MCF 10A (cell line): ENCODE measurements around the gene TH. TPM values are rescaled to one million over a fixed set of nuclear protein-coding genes. Genes with fewer than 3 reads are reported as not detected.

Experiments used
- BruUV-seq: library from RNA; stranded (reverse); fragments of 400-500 nt; replicated peaks from 2 replicates; lab custom pipeline; 2021; lab: Mats Ljungman, UMichigan
- CTCF ChIA-PET: fragments of 300-600 bp; sonication (Branson Sonifier 250); formaldehyde crosslinking; extraction: SDS; loops from one replicate; lab custom pipeline; 2021; ENCODE audit warnings: antibody characterized with exemption, inconsistent platforms; lab: Yijun Ruan, JAX
- POLR2A ChIA-PET: fragments of 300-600, 350-650 bp; sonication (Branson Sonifier 250); formaldehyde crosslinking; extraction: SDS; loops from one replicate; lab custom pipeline; 2020; ENCODE audit warnings: antibody characterized with exemption, inconsistent platforms; lab: Yijun Ruan, JAX
- DNase-seq: peaks from one replicate; pipeline ENCODE4 v3.0.0-alpha.2; 2018; ENCODE audit not compliant: unreplicated experiment
- H3K27ac Mint-ChIP-seq: one replicate; pipeline ENCODE4 v1.8.0; 2022; ENCODE audit warnings: mild to moderate bottlenecking, low read depth, mixed read lengths; ENCODE audit not compliant: unreplicated experiment
- H3K27me3 Mint-ChIP-seq: one replicate; pipeline ENCODE4 v1.8.0; 2022; ENCODE audit warnings: mixed read lengths; ENCODE audit not compliant: insufficient read depth, unreplicated experiment
- H3K36me3 Mint-ChIP-seq: one replicate; pipeline ENCODE4 v1.8.0; 2022; ENCODE audit warnings: mild to moderate bottlenecking, moderate library complexity, mixed read lengths; ENCODE audit not compliant: insufficient read depth, unreplicated experiment
- H3K4me1 Mint-ChIP-seq: one replicate; pipeline ENCODE4 v1.8.0; 2022; ENCODE audit warnings: mixed read lengths; ENCODE audit not compliant: insufficient read depth, unreplicated experiment
- H3K4me3 Mint-ChIP-seq: one replicate; pipeline ENCODE4 v1.8.0; 2022; ENCODE audit warnings: mild to moderate bottlenecking, moderate library complexity, mixed read lengths; ENCODE audit not compliant: unreplicated experiment
- H3K9me3 Mint-ChIP-seq: one replicate; pipeline ENCODE4 v1.8.0; 2022; ENCODE audit warnings: mixed read lengths; ENCODE audit not compliant: unreplicated experiment
- CTCF ChIP-seq: fragments of 200-600 bp; IDR thresholded peaks from one replicate; pipeline ENCODE4 v1.8.0; 2022; ENCODE audit warnings: antibody characterized with exemption, mild to moderate bottlenecking; ENCODE audit not compliant: unreplicated experiment
- intact Hi-C: fragments of 100-400 bp; cut with micrococcal nuclease; formaldehyde crosslinking; loops from 2 replicates; pipeline ENCODE4 v1.14.1; 2022
- total RNA-seq: library from RNA; stranded (reverse); gene quantifications from 2 replicates; pipeline ENCODE4 v1.2.3, GENCODE V29; 2022

The TH gene
- total RNA-seq, 1 experiment from 2014 or later, result 1.1 TPM

GRCh38 chr11:2193099-2193887 lies 21.7 kb upstream of the TH start:
- TF ChIP-seq CTCF, result no peak
- Mint-ChIP-seq H3K27ac (no peak overlapping the region), H3K36me3 (no peaks in the 10 kb centered on the region), H3K27me3 (peaks cover 21% of the 10 kb centered on the region), H3K4me3 (no peak overlapping the region), H3K4me1 (peaks cover 24% of the 10 kb centered on the region), H3K9me3 (no peaks in the 10 kb centered on the region)
- POLR2A ChIA-PET, result interaction anchor here (0.9 to 1.2 kb wide), 4 partner anchors 18 to 207 kb away, joined by 3 to 6 read pairs (median 4); partner anchors contain the start of gene TSSC4
- DNase-seq, result peak; percentile 54
- CTCF ChIA-PET, result interaction anchor here (0.6 to 4.4 kb wide), 17 partner anchors 8 to 671 kb away, joined by 3 to 34 read pairs (median 6); partner anchors contain the start of gene TSSC4
- no TSS peak for BruUV-seq
- intact Hi-C loops, result no loop called here

- Mint-ChIP-seq H3K36me3 (no peaks in the 10 kb centered on the region), H3K27ac (no peak overlapping the region), H3K27me3 (peaks cover 19% of the 10 kb centered on the region), H3K9me3 (no peaks in the 10 kb centered on the region), H3K4me1 (peaks cover 24% of the 10 kb centered on the region), H3K4me3 (no peak overlapping the region)
- ChIA-PET CTCF (interaction anchor here (0.5 to 4.4 kb wide), 11 partner anchors 19 to 330 kb away, joined by 3 to 34 read pairs (median 4); no protein-coding TSS in a partner anchor), POLR2A (no interaction called here)
- no TSS peak for BruUV-seq
- no peak for TF ChIP-seq CTCF
- intact Hi-C loops, result no loop called here
- no peak for DNase-seq
These were observed 20.8 kb upstream of the TH start for GRCh38 chr11:2192435-2192834.

GRCh38 chr11:2191883-2192282 lies 20.3 kb upstream of the TH start:
- H3K4me1 Mint-ChIP-seq, result peaks cover 20% of the 10 kb centered on the region
- BruUV-seq, result no TSS peak
- CTCF ChIA-PET, result interaction anchor here (0.5 to 4.4 kb wide), 7 partner anchors 27 to 329 kb away, joined by 3 to 34 read pairs (median 4); no protein-coding TSS in a partner anchor
- no peak for TF ChIP-seq CTCF
- DNase-seq, result no peak
- peaks cover 13% of the 10 kb centered on the region for H3K27me3 Mint-ChIP-seq
- POLR2A ChIA-PET, result no interaction called here
- no peaks in the 10 kb centered on the region for H3K36me3 Mint-ChIP-seq
- intact Hi-C loops, result no loop called here
- H3K27ac Mint-ChIP-seq, result no peak overlapping the region
- no peaks in the 10 kb centered on the region for H3K9me3 Mint-ChIP-seq
- H3K4me3 Mint-ChIP-seq, result no peak overlapping the region

GRCh38 chr11:2190657-2191471 lies 19.2 kb upstream of the TH start:
- no peak for DNase-seq
- Mint-ChIP-seq H3K9me3 (no peaks in the 10 kb centered on the region), H3K27ac (no peak overlapping the region), H3K4me1 (peaks cover 25% of the 10 kb centered on the region), H3K36me3 (no peaks in the 10 kb centered on the region), H3K4me3 (no peak overlapping the region), H3K27me3 (peaks cover 3% of the 10 kb centered on the region)
- TF ChIP-seq CTCF, result no peak
- BruUV-seq, result no TSS peak
- ChIA-PET CTCF (no interaction called here), POLR2A (no interaction called here)
- intact Hi-C loops, result no loop called here
